Measurements from ENCODE around the gene RPS15. TPM values are rescaled to one million over a fixed set of nuclear protein-coding genes. Genes with fewer than 3 reads are reported as not detected.
"Not testable (repeated sequence)": the region's sequence is repeated elsewhere in the genome, so short reads cannot be mapped to it uniquely, and the experiment has no call there.

Gene RPS15
- total RNA-seq, 1 donor from 2014 or later: 603 TPM

- Mint-ChIP-seq H3K9me3 (ENCODE audit: unreplicated experiment) (peaks cover 9% of the 10 kb centered on the region), H3K27ac (ENCODE audit: unreplicated experiment) (peak overlapping the region; percentile 72), H3K36me3 (ENCODE audit: unreplicated experiment) (no peaks in the 10 kb centered on the region), H3K27me3 (ENCODE audit: unreplicated experiment) (peaks cover 4% of the 10 kb centered on the region), H3K4me3 (ENCODE audit: unreplicated experiment) (peak overlapping the region; percentile 60), H3K4me1 (ENCODE audit: low read depth, unreplicated experiment) (peaks cover 21% of the 10 kb centered on the region)
- no peak for DNase-seq
- TF ChIP-seq CTCF (IDR thresholded peaks at IDR 0.05; ENCODE audit: partially characterized antibody, unreplicated experiment): no peak
Observed at GRCh38 chr19:1417145-1417544, 21.1 kb upstream of the RPS15 start.

GRCh38 chr19:1417681-1418495 is 20.3 kb upstream of the RPS15 start:
- H3K27ac Mint-ChIP-seq (ENCODE audit: unreplicated experiment): peak overlapping the region; percentile 72
- H3K4me3 Mint-ChIP-seq (ENCODE audit: unreplicated experiment): peak overlapping the region; percentile 60

DNA sequence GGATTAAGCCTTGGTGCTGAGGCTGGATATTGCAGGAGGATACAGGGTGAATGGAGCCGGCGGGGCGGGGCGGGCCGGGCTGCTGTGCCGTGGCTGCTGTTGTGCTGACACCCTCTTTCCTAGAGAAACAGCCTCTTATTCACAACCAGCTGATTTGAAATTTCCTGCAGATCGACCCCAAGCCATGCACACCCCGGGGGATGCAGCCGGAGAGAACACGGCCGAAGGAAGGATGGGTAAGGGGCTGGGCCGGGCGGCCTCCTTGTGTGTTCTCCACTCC is 19.8 kb upstream of the RPS15 start:
- DNase-seq: no peak
- Mint-ChIP-seq H3K27ac (ENCODE audit: unreplicated experiment) (peak overlapping the region; percentile 59), H3K27me3 (ENCODE audit: unreplicated experiment) (peaks cover 10% of the 10 kb centered on the region), H3K9me3 (ENCODE audit: unreplicated experiment) (peaks cover 12% of the 10 kb centered on the region), H3K36me3 (ENCODE audit: unreplicated experiment) (peaks cover 3% of the 10 kb centered on the region), H3K4me3 (ENCODE audit: unreplicated experiment) (peak overlapping the region; percentile 11), H3K4me1 (ENCODE audit: low read depth, unreplicated experiment) (peaks cover 23% of the 10 kb centered on the region)
- TF ChIP-seq CTCF (IDR thresholded peaks at IDR 0.05; ENCODE audit: partially characterized antibody, unreplicated experiment): no peak

More at GRCh38 chr19:1417681-1418495, 20.3 kb upstream of the RPS15 start:
- DNase-seq: no peak
- no peak for TF ChIP-seq CTCF (IDR thresholded peaks at IDR 0.05; ENCODE audit: partially characterized antibody, unreplicated experiment)
- Mint-ChIP-seq H3K27me3 (ENCODE audit: unreplicated experiment) (peaks cover 6% of the 10 kb centered on the region), H3K9me3 (ENCODE audit: unreplicated experiment) (peaks cover 12% of the 10 kb centered on the region), H3K4me1 (ENCODE audit: low read depth, unreplicated experiment) (peaks cover 19% of the 10 kb centered on the region), H3K36me3 (ENCODE audit: unreplicated experiment) (no peaks in the 10 kb centered on the region)

GRCh38 chr19:1418951-1419738 is 19.1 kb upstream of the RPS15 start:
- Mint-ChIP-seq H3K9me3 (ENCODE audit: unreplicated experiment) (peaks cover 12% of the 10 kb centered on the region), H3K4me1 (ENCODE audit: low read depth, unreplicated experiment) (peaks cover 26% of the 10 kb centered on the region), H3K4me3 (ENCODE audit: unreplicated experiment) (peak overlapping the region; percentile 57), H3K27ac (ENCODE audit: unreplicated experiment) (peak overlapping the region; percentile 70), H3K36me3 (ENCODE audit: unreplicated experiment) (peaks cover 3% of the 10 kb centered on the region), H3K27me3 (ENCODE audit: unreplicated experiment) (peaks cover 10% of the 10 kb centered on the region)
- DNase-seq: no peak
- no peak for TF ChIP-seq CTCF (IDR thresholded peaks at IDR 0.05; ENCODE audit: partially characterized antibody, unreplicated experiment)

DNA sequence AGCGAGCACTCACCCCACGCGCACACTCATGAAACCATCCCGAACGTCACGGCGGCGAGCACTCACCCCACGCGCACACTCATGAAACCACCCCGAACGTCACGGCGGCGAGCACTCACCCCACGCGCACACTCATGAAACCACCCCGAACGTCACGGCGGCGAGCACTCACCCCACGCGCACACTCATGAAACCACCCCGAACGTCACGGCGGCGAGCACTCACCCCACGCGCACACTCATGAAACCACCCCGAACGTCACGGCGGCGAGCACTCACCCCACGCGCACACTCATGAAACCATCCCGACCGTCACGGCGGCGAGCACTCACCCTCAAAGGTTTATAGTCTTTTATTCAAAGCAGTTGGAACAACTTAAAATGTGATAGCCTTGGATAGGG is 18.1 kb upstream of the RPS15 start:
- not testable (repeated sequence) for H3K27ac Mint-ChIP-seq (ENCODE audit: unreplicated experiment); H3K4me3 Mint-ChIP-seq (ENCODE audit: unreplicated experiment); H3K27me3 Mint-ChIP-seq (ENCODE audit: unreplicated experiment); DNase-seq; H3K36me3 Mint-ChIP-seq (ENCODE audit: unreplicated experiment)
- H3K4me1 Mint-ChIP-seq (ENCODE audit: low read depth, unreplicated experiment): peaks cover 27% of the 10 kb centered on the region
- H3K9me3 Mint-ChIP-seq (ENCODE audit: unreplicated experiment): peaks cover 12% of the 10 kb centered on the region

All from glutamatergic neuron (in vitro differentiated cells).